Loucy (cell line): ENCODE results near the gene TMEM87A.

ENCODE experiments used
- EZH2phosphoT487 ChIP-seq: fragments of 200-600 bp; IDR thresholded peaks from 2 replicates; pipeline ENCODE4 v1.6.1; 2018; ENCODE audit warnings: antibody characterized with exemption, mild to moderate bottlenecking, moderate library complexity, borderline replicate concordance
- TF ChIP-seq, protein P1 (sequence below): fragments of 200-600 bp; sonication (generic); conservative IDR thresholded peaks from 2 replicates; pipeline ENCODE4 v1.5.1; 2014; ENCODE audit warnings: mild to moderate bottlenecking, antibody characterized with exemption, low read length

DNA sequence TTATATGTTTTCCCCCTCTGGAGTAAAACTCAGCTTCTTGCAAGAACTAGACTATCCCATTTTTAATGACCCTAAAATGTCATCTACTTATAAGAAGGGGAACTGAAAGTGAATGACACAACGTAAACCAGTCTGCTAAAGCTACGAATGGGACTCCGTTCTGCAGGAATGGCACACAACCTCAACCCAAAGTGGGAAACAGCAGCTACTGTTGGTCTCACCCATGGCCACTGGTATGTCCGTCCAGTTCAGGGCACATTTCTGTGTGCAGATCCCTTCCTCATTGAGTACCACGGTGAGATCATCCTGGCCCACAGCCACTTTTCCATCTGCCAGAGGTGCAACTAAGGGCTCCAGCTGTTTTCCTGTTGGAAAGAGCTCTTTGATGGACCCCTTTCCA lies 88.9 kb downstream of the TMEM87A start:
- TF ChIP-seq, protein P1, sequence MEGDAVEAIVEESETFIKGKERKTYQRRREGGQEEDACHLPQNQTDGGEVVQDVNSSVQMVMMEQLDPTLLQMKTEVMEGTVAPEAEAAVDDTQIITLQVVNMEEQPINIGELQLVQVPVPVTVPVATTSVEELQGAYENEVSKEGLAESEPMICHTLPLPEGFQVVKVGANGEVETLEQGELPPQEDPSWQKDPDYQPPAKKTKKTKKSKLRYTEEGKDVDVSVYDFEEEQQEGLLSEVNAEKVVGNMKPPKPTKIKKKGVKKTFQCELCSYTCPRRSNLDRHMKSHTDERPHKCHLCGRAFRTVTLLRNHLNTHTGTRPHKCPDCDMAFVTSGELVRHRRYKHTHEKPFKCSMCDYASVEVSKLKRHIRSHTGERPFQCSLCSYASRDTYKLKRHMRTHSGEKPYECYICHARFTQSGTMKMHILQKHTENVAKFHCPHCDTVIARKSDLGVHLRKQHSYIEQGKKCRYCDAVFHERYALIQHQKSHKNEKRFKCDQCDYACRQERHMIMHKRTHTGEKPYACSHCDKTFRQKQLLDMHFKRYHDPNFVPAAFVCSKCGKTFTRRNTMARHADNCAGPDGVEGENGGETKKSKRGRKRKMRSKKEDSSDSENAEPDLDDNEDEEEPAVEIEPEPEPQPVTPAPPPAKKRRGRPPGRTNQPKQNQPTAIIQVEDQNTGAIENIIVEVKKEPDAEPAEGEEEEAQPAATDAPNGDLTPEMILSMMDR, result no peak
- TF ChIP-seq EZH2phosphoT487, result no peak
